ENCODE data around the gene SGF29. TPM values are rescaled to one million over a fixed set of nuclear protein-coding genes. Genes with fewer than 3 reads are reported as not detected.
A peak's percentile ranks its signal among the peaks of the same experiment; 100 is the strongest.

The SGF29 gene
- total RNA-seq (2014; rRNA removed): 22.3 and 25.9 TPM in 2 replicates
- percentile 55 among the genes with signal in this experiment for Bru-seq, nascent RNA
- BruChase-seq, experiment 1, labeled RNA remaining after a 6-hour chase: percentile 60 among the genes with signal in this experiment
- percentile 53 among the genes with signal in this experiment for BruChase-seq, experiment 2, labeled RNA remaining after a 2-hour chase
- long read RNA-seq, transcript SGF29-201 (10 exons, 1,153 nt): major isoform, 9 of 19 reads
- long read RNA-seq, partial matches to known transcripts: 2 of 19 reads
- long read RNA-seq, other reads (novel, unspliced or antisense): 6 of 19 reads

DNA sequence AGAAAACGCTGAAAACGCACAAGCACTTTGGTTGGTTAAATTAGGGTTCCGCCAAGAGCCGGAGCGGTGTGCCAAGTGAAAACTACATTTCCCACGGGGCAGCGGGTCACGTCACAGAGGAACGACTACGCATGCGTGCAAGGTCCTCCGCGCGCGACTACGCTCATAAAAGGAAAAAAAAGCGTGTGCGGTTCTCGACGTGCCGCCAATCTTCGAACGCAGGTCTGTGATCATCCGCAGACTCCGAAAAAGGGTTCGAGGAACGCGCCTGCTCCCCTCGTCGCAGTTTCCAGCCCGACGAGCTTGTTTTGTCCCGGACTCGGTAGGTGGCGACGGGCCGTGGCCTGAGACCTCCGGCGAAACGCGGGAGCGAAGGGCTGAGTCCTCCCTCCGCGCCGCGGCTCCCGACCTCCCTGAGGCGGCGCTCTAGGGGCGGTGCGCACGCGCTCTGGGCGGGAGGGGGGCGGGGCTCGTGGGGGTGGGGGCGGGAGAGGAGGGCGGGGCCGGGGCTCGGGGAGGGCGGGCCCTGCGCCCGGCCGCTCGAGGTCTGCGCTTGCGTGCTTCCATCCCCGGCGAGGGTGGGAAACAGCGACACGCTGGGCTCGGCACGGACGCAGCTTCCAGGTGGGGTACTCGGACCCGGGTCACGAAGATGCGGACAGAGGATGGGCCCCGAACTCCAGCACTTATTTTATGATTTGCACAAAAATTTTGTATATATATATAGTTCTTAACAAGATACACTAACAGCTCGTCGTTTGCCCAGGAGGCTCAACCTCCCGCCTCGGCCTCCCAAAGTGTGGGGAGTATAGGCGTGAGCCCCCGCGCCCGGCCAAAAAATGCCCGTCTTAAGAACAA is at the start of gene SGF29:
Gene SGF29 (plus strand): TSS at position 145 of the 858 bp plus-strand sequence. CDS start 27,150 bp downstream, outside the sequence.
- Histone ChIP-seq H3F3A (ENCODE audit: low read length, unreplicated experiment) (no peaks in the 10 kb centered on the region), H3K4me2 (ENCODE audit: low read length) (peak within 1 kb of the TSS; percentile 90), H4K20me1 (ENCODE audit: low read length) (no peaks in the 10 kb centered on the region), H3K9me2 (replicated peaks; ENCODE audit: low read length) (no peaks in the 10 kb centered on the region), H3K27me3 (ENCODE audit: low read length) (no peaks in the 10 kb centered on the region), H3K27ac (ENCODE audit: low read length) (peak within 1 kb of the TSS; percentile 81), H3K4me3 (ENCODE audit: low read length) (peak within 1 kb of the TSS; percentile 73), H3K36me3 (ENCODE audit: low read depth, low read length) (no peaks in the 10 kb centered on the region), H3K79me2 (ENCODE audit: low read length) (peaks cover 12% of the 10 kb centered on the region), H3K4me1 (ENCODE audit: insufficient read depth, low read length) (peaks cover 6% of the 10 kb centered on the region; the same call in 1 of the 2 replicates), H2AFZ (ENCODE audit: low read length) (peak within 1 kb of the TSS; percentile 87), H3K9me3 (ENCODE audit: low read length) (no peaks in the 10 kb centered on the region), H3K9ac (ENCODE audit: low read length) (peak within 1 kb of the TSS; percentile 91)
- intact Hi-C loops (cut with micrococcal nuclease): no loop called here
- DNase-seq: peak; percentile 80
- ChIA-PET POLR2A (ENCODE audit: unreplicated experiment) (no interaction called here), CTCF (no interaction called here)
- ATAC-seq: peak; percentile 85
- TF ChIP-seq, protein P1, sequence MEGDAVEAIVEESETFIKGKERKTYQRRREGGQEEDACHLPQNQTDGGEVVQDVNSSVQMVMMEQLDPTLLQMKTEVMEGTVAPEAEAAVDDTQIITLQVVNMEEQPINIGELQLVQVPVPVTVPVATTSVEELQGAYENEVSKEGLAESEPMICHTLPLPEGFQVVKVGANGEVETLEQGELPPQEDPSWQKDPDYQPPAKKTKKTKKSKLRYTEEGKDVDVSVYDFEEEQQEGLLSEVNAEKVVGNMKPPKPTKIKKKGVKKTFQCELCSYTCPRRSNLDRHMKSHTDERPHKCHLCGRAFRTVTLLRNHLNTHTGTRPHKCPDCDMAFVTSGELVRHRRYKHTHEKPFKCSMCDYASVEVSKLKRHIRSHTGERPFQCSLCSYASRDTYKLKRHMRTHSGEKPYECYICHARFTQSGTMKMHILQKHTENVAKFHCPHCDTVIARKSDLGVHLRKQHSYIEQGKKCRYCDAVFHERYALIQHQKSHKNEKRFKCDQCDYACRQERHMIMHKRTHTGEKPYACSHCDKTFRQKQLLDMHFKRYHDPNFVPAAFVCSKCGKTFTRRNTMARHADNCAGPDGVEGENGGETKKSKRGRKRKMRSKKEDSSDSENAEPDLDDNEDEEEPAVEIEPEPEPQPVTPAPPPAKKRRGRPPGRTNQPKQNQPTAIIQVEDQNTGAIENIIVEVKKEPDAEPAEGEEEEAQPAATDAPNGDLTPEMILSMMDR (conservative IDR thresholded peaks at IDR 0.05; ENCODE audit: low read depth, low read length): 0 out of 2 replicates have a peak, but pooled peaks have one; percentile 12
- no peak for TF ChIP-seq EZH2 (IDR thresholded peaks at IDR 0.05; ENCODE audit: low read length, unreplicated experiment)
- TSS peak; percentile 99 for BruUV-seq (replicated peaks)

DNA sequence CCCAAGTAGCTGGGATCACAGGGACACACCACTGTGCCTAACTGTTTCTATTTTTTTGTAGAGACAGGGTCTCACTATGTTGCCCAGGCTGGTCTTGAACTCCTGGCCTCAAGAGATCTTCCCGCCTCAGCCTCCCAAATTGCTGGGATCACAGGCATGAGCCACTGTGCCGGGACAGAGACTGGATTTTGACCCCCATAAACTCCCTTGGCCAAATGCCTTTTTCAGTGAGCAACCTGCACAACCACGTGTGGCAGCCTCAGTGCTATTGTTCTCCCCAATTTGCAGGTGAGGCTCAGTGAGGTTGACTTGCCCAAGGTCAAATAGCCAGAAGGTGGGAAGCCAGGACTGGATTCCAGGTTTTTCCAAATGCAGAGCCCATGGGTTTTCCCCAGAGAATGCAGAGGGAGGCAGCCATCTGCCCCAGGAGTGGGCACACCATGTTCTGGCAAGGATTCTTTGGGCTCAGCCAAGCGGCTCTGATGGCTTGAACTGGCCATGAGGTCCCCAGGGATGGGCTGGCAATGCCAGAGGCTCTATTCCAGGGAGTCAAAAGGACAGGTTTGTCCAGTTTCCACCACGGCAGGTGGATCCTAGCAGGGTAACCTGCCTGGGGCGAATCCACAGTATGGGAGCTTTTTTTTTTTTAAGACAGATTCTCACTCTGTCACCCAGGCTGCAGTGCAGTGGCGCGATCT is 48.9 kb upstream of the SGF29 start:
- H3K27me3 ChIP-seq (ENCODE audit: low read length): no peaks in the 10 kb centered on the region

More for the DNA sequence above, 48.9 kb upstream of the SGF29 start:
- Histone ChIP-seq H3F3A (ENCODE audit: low read length, unreplicated experiment) (no peaks in the 10 kb centered on the region), H3K79me2 (ENCODE audit: low read length) (no peaks in the 10 kb centered on the region), H3K27ac (ENCODE audit: low read length) (no peak overlapping the region), H2AFZ (ENCODE audit: low read length) (peak overlapping the region; percentile 48; the same call in 1 of the 2 replicates), H3K9ac (ENCODE audit: low read length) (no peak overlapping the region), H3K4me2 (ENCODE audit: low read length) (0 out of 2 replicates have a peak overlapping the region, but pooled peaks have one; percentile 28), H3K4me1 (ENCODE audit: insufficient read depth, low read length) (peaks cover 4% of the 10 kb centered on the region; the same call in 1 of the 2 replicates), H3K9me3 (ENCODE audit: low read length) (no peaks in the 10 kb centered on the region), H4K20me1 (ENCODE audit: low read length) (no peaks in the 10 kb centered on the region), H3K36me3 (ENCODE audit: low read depth, low read length) (no peaks in the 10 kb centered on the region), H3K9me2 (replicated peaks; ENCODE audit: low read length) (no peaks in the 10 kb centered on the region), H3K4me3 (ENCODE audit: low read length) (no peak overlapping the region)
- DNase-seq (peak; percentile 73), ATAC-seq (peak; percentile 58)
- intact Hi-C loops (cut with micrococcal nuclease): no loop called here
- TF ChIP-seq EZH2 (IDR thresholded peaks at IDR 0.05; ENCODE audit: low read length, unreplicated experiment): no peak
- no peak for TF ChIP-seq EZH2phosphoT487 (IDR thresholded peaks at IDR 0.05; ENCODE audit: borderline replicate concordance, low read length)
- TF ChIP-seq, protein P1 (conservative IDR thresholded peaks at IDR 0.05; ENCODE audit: low read depth, low read length): no peak
- no TSS peak for BruUV-seq (replicated peaks)
- ChIA-PET POLR2A (ENCODE audit: unreplicated experiment) (no interaction called here), CTCF (no interaction called here)
